Neural cell (in vitro differentiated cells): Measurements from ENCODE around the gene ANTXR1.

ENCODE experiments used
- CTCF ChIP-seq: fragments of 450-650 bp; IDR thresholded peaks from 2 replicates; pipeline ENCODE4 v1.5.1; 2014; ENCODE audit warnings: antibody characterized with exemption, mild to moderate bottlenecking, moderate library complexity; ENCODE audit not compliant: poor library complexity, severe bottlenecking
- EP300 ChIP-seq: fragments of 450-650 bp; conservative IDR thresholded peaks from 2 replicates; pipeline ENCODE4 v1.6.1; 2014; ENCODE audit warnings: antibody characterized with exemption, mild to moderate bottlenecking, moderate library complexity; ENCODE audit not compliant: poor library complexity, severe bottlenecking
- EZH2 ChIP-seq: fragments of 200-600, 300-800 bp; shearing (Covaris generic), sonication (generic); IDR thresholded peaks from 2 replicates; pipeline ENCODE4 v1.6.1; 2014; ENCODE audit warnings: antibody characterized with exemption, low read length, borderline replicate concordance, mild to moderate bottlenecking; ENCODE audit not compliant: insufficient read depth, poor library complexity, severe bottlenecking
- POLR2AphosphoS5 ChIP-seq: IDR thresholded peaks from 2 replicates; pipeline ENCODE4 v1.6.1; 2012
- RAD21 ChIP-seq: fragments of 450-650 bp; conservative IDR thresholded peaks from 2 replicates; pipeline ENCODE4 v1.6.1; 2014; ENCODE audit warnings: antibody characterized with exemption, mild to moderate bottlenecking, moderate library complexity
- SMC3 ChIP-seq: fragments of 450-650 bp; conservative IDR thresholded peaks from 2 replicates; pipeline ENCODE4 v1.6.1; 2014; ENCODE audit warnings: antibody characterized with exemption, mild to moderate bottlenecking, moderate library complexity; ENCODE audit not compliant: poor library complexity
- TAF1 ChIP-seq: IDR thresholded peaks from 2 replicates; pipeline ENCODE4 v1.6.1; 2012; ENCODE audit warnings: low read depth

DNA sequence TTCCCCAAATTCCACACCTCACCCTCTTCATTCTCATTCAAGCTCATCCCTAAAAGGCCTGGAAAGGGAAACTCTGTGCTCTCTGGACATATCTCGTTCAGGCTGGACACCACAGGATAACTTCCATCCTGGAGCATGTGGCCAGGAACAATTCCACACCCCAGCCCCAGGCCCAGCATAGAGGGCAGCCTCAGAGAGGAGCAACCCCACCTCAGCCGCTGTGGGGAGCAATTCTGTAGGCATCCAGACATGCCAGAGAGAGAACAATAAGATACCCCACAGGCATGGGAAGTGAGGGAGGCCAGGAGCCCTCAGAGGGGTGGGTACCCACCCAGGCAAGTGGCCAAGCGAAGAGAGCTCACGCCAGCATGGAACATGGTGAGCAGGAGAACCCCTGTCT, 230.7 kb downstream of the ANTXR1 start:
- no peak for TF ChIP-seq CTCF
- no peak for TF ChIP-seq TAF1
- no peak for TF ChIP-seq EZH2
- TF ChIP-seq POLR2AphosphoS5 = no peak
- no peak for TF ChIP-seq EP300
- TF ChIP-seq RAD21 = no peak
- TF ChIP-seq SMC3 = no peak
